HepG2 (cell line): Measurements from ENCODE around the gene CRTAC1. TPM values are rescaled to one million over a fixed set of nuclear protein-coding genes. Genes with fewer than 3 reads are reported as not detected.

ENCODE experiments used
- ATAC-seq: fragments of 200-7000 bp; cut with Tn5 transposase; 3 replicates; pipeline ENCODE4 v1.9.1; 2020; ENCODE audit warnings: mild to moderate bottlenecking, moderate library complexity
- BruUV-seq: library from RNA; stranded (reverse); fragments of 400-500 nt; replicated peaks from 2 replicates; lab custom pipeline; 2021; lab: Mats Ljungman, UMichigan
- CTCF ChIA-PET: fragments of 300-600 bp; formaldehyde crosslinking; extraction: SDS; loops from one replicate; lab custom pipeline; 2021; ENCODE audit warnings: low total read pairs, inconsistent platforms, low intra/inter-chr PET ratio; lab: Yijun Ruan, JAX
- POLR2A ChIA-PET: fragments of 350-600 bp; sonication (Branson Sonifier 250); formaldehyde crosslinking; loops from one replicate; lab custom pipeline; 2020; ENCODE audit warnings: antibody characterized with exemption, inconsistent platforms; lab: Yijun Ruan, JAX
- DNase-seq: peaks from one replicate; pipeline ENCODE4 v3.0.0-alpha.2; 2015; ENCODE audit warnings: low spot score
- FAIRE-seq: peaks from 3 replicates; lab custom pipeline; 2011; peaks lifted over from hg19 to GRCh38; lab: Jason Lieb, UNC
- H2AFZ ChIP-seq: one replicate; pipeline ENCODE4 v1.6.1; 2011; ENCODE audit warnings: low read length, inconsistent platforms
- H3K27ac ChIP-seq: fragments of 300-600 bp; 3 replicates; pipeline ENCODE4 v1.8.0; 2011; ENCODE audit warnings: mixed run types, mild to moderate bottlenecking, mixed read lengths, low read length, inconsistent platforms; ENCODE audit not compliant: insufficient read depth; ENCODE audit errors: extremely low read length
- H3K27me3 ChIP-seq, 2 experiments: fragments of 200-600 bp in 1 of 2; 2 replicates in 1 of 2; 3 replicates in 1 of 2; pipeline versions ENCODE4 v1.6.0 to v1.8.0; 2011; ENCODE audit warnings: low read length in 2 of 2, mild to moderate bottlenecking in 2 of 2, moderate library complexity in 2 of 2, inconsistent platforms in 1 of 2; ENCODE audit not compliant: insufficient read depth in 2 of 2, control insufficient read depth in 1 of 2
- H3K36me3 ChIP-seq, 2 experiments: fragments of 200-600 bp in 1 of 2; replicated peaks in 1 of 2; 2 replicates in 1 of 2; 3 replicates in 1 of 2; pipeline versions ENCODE4 v1.5.1 to v1.8.0; 2011; ENCODE audit warnings: low read length in 2 of 2, inconsistent platforms in 1 of 2; ENCODE audit not compliant: insufficient read depth in 2 of 2, control insufficient read depth in 1 of 2
- H3K4me1 ChIP-seq: 2 replicates; pipeline ENCODE4 v1.5.1; 2012; ENCODE audit warnings: low read length, inconsistent platforms; ENCODE audit not compliant: insufficient read depth
- H3K4me2 ChIP-seq: 2 replicates; pipeline ENCODE4 v1.6.0; 2011; ENCODE audit warnings: low read depth, low read length, inconsistent platforms
- H3K4me3 ChIP-seq, 3 experiments: fragments of 200-600 bp in 1 of 3; sonication (generic), shearing (Covaris generic) in 1 of 3; replicated peaks in 1 of 3; 2 replicates each; pipeline ENCODE4 v1.5.1; 2011 to 2016; ENCODE audit warnings: low read length in 3 of 3, inconsistent platforms in 2 of 3, low read depth in 2 of 3, mild to moderate bottlenecking in 2 of 3, control low read depth in 1 of 3, mixed read lengths in 1 of 3; ENCODE audit not compliant: insufficient read depth in 1 of 3
- H3K79me2 ChIP-seq: one replicate; pipeline ENCODE4 v1.6.1; 2011; ENCODE audit warnings: low read length, inconsistent platforms; ENCODE audit not compliant: insufficient read depth
- H3K9ac ChIP-seq: 2 replicates; pipeline ENCODE4 v1.6.0; 2011; ENCODE audit warnings: mild to moderate bottlenecking, low read depth, low read length, inconsistent platforms; ENCODE audit not compliant: insufficient read depth
- H3K9me3 ChIP-seq: 2 replicates; pipeline ENCODE4 v1.5.1; 2012; ENCODE audit warnings: mild to moderate bottlenecking, low read length
- H4K20me1 ChIP-seq: 2 replicates; pipeline ENCODE4 v1.6.0; 2011; ENCODE audit warnings: inconsistent platforms, mild to moderate bottlenecking, low read length, moderate library complexity; ENCODE audit not compliant: insufficient read depth
- BCL6 ChIP-seq: IDR thresholded peaks from 2 replicates; pipeline ENCODE4 v1.6.1; 2016; ENCODE audit warnings: missing genetic modification reagents, missing compliant biosample characterization
- BRCA1 ChIP-seq: sonication (generic); formaldehyde crosslinking; IDR thresholded peaks from 2 replicates; pipeline ENCODE4 v1.4.0; 2020; ENCODE audit warnings: missing genetic modification reagents
- FOXK1 ChIP-seq: sonication (generic); formaldehyde crosslinking; IDR thresholded peaks from 2 replicates; pipeline ENCODE4 v1.4.0; 2020; ENCODE audit warnings: low read depth, missing genetic modification reagents, borderline replicate concordance
- MIXL1 ChIP-seq: IDR thresholded peaks from 2 replicates; pipeline ENCODE4 v1.6.1; 2016
- PHF21A ChIP-seq: sonication (generic); formaldehyde crosslinking; IDR thresholded peaks from 2 replicates; pipeline ENCODE4 v1.5.0; 2020; ENCODE audit warnings: mild to moderate bottlenecking, missing genetic modification reagents
- RARG ChIP-seq: sonication (generic); formaldehyde crosslinking; IDR thresholded peaks from 2 replicates; pipeline ENCODE4 v1.4.0; 2020; ENCODE audit warnings: low read depth, mild to moderate bottlenecking, missing genetic modification reagents
- RCOR2 ChIP-seq: IDR thresholded peaks from 2 replicates; pipeline ENCODE4 v1.6.1; 2016; ENCODE audit warnings: missing biosample characterization, missing genetic modification reagents
- SIX1 ChIP-seq: sonication (generic); formaldehyde crosslinking; IDR thresholded peaks from 2 replicates; pipeline ENCODE4 v1.4.0; 2020; ENCODE audit warnings: missing genetic modification reagents, borderline replicate concordance
- THRA ChIP-seq: sonication (generic); formaldehyde crosslinking; IDR thresholded peaks from 2 replicates; pipeline ENCODE4 v1.4.0; 2020; ENCODE audit warnings: missing genetic modification reagents, borderline replicate concordance
- ZFP37 ChIP-seq: sonication (generic); formaldehyde crosslinking; IDR thresholded peaks from 2 replicates; pipeline ENCODE4 v1.4.0; 2020; ENCODE audit warnings: missing genetic modification reagents, borderline replicate concordance
- ZFY ChIP-seq: sonication (generic); formaldehyde crosslinking; IDR thresholded peaks from 2 replicates; pipeline ENCODE4 v1.4.0; 2020; ENCODE audit warnings: missing genetic modification reagents
- ZNF160 ChIP-seq: sonication (generic); formaldehyde crosslinking; IDR thresholded peaks from 2 replicates; pipeline ENCODE4 v1.8.0; 2022; ENCODE audit warnings: mild to moderate bottlenecking, inconsistent platforms, missing genetic modification reagents
- ZNF281 ChIP-seq: sonication (generic); formaldehyde crosslinking; IDR thresholded peaks from 2 replicates; pipeline ENCODE4 v1.4.0; 2020; ENCODE audit warnings: missing genetic modification reagents, borderline replicate concordance
- WGBS: methylation state at CpG from one replicate; pipeline ENCODE4 v1.1.6; 2017; ENCODE audit warnings: low lambda C conversion rate; 5-methylcytosine and 5-hydroxymethylcytosine counted together
- in situ Hi-C: cut with HindIII; loops from 2 replicates; pipeline ENCODE4 v1.10.0; 2017; ENCODE audit warnings: low pct_unique_long_range_greater_than_20kb; ENCODE audit not compliant: extremely low pct_ligation_motif_present
- intact Hi-C: fragments of 100-400 bp; cut with micrococcal nuclease; formaldehyde crosslinking; loops from one replicate; pipeline ENCODE4 v1.10.0; 2022; ENCODE audit not compliant: unreplicated experiment
- polyA plus RNA-seq, 8 experiments: library from polyadenylated mRNA; depleted of rRNA in 3 of 8; stranded (reverse) in 7 of 8; unstranded in 1 of 8; fragments of >200 nt; fragmentation: Illumina TruSeq in 4 of 8; extraction: Trizol in 4 of 8; gene quantifications; 2 replicates each; pipeline versions ENCODE4 v1.2.1 to v1.2.3, GENCODE V29; 2011 to 2016; ENCODE audit warnings: low read depth in 4 of 8, missing spikeins in 1 of 8, mixed read lengths in 1 of 8; ENCODE audit not compliant: insufficient read depth in 1 of 8
- total RNA-seq, 5 experiments: library from RNA; depleted of rRNA; stranded (reverse); fragments of >200 nt; fragmentation: Illumina TruSeq; extraction: Trizol; gene quantifications; 2 replicates each; pipeline ENCODE4 v1.2.3, GENCODE V29; 2016; ENCODE audit warnings: low read depth in 1 of 5
- TF ChIP-seq, protein P1 (sequence below): sonication (generic); formaldehyde crosslinking; IDR thresholded peaks from 2 replicates; pipeline ENCODE4 v1.8.0; 2022; ENCODE audit warnings: low read depth, missing genetic modification reagents
- TF ChIP-seq, protein P2 (sequence below): IDR thresholded peaks from 2 replicates; pipeline ENCODE4 v1.6.1; 2016; ENCODE audit warnings: missing genetic modification reagents, missing compliant biosample characterization
- TF ChIP-seq, protein P3 (sequence below): sonication (generic); formaldehyde crosslinking; IDR thresholded peaks from 2 replicates; pipeline ENCODE4 v1.4.0; 2020; ENCODE audit warnings: missing genetic modification reagents, mild to moderate bottlenecking, borderline replicate concordance

Gene CRTAC1
- total and polyA plus RNA-seq, 2 of the 13 experiments (the other 11 are each of a cell fraction or from before 2014, with no cell fraction given) = not detected

GRCh38 chr10:97821308-97822038 lies 208.9 kb downstream of the CRTAC1 start:
- Histone ChIP-seq H4K20me1 (no peaks in the 10 kb centered on the region), H3K4me1 (no peaks in the 10 kb centered on the region), H3K9ac (no peak overlapping the region), H2AFZ (no peak overlapping the region), H3K36me3 (no peaks in the 10 kb centered on the region), H3K4me3 (no peak overlapping the region), H3K27me3 (peaks cover 6 to 46% of the 10 kb centered on the region in 2 experiments; a peak in 4 of 5 replicates), H3K4me2 (no peak overlapping the region), H3K79me2 (no peaks in the 10 kb centered on the region), H3K9me3 (no peaks in the 10 kb centered on the region), H3K27ac (no peak overlapping the region)
- DNase-seq (no peak), ATAC-seq (no peak), FAIRE-seq (no peak)
- WGBS = 41% methylated on average over 8 of the region's 9 CpGs
- ChIA-PET POLR2A (no interaction called here), CTCF (no interaction called here)
- in situ Hi-C loops (no loop called here), intact Hi-C loops (no loop called here)
- no TSS peak for BruUV-seq
- TF ChIP-seq BRCA1 (CRISPR knock-in tag) = no peak
- TF ChIP-seq BCL6 (CRISPR knock-in tag) = no peak
- no peak for TF ChIP-seq ZFY
- TF ChIP-seq, protein P1, sequence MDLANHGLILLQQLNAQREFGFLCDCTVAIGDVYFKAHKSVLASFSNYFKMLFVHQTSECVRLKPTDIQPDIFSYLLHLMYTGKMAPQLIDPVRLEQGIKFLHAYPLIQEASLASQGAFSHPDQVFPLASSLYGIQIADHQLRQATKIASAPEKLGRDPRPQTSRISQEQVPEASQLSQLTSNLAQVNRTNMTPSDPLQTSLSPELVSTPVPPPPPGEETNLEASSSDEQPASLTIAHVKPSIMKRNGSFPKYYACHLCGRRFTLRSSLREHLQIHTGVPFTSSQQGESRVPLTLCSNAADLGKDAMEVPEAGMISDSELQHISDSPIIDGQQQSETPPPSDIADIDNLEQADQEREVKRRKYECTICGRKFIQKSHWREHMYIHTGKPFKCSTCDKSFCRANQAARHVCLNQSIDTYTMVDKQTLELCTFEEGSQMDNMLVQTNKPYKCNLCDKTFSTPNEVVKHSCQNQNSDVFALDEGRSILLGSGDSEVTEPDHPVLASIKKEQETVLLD (CRISPR knock-in tag) = no peak
- no peak for TF ChIP-seq SIX1 (CRISPR knock-in tag)
- no peak for TF ChIP-seq RCOR2 (CRISPR knock-in tag)
- TF ChIP-seq THRA = no peak
- TF ChIP-seq, protein P2, sequence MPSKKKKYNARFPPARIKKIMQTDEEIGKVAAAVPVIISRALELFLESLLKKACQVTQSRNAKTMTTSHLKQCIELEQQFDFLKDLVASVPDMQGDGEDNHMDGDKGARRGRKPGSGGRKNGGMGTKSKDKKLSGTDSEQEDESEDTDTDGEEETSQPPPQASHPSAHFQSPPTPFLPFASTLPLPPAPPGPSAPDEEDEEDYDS = no peak
- TF ChIP-seq PHF21A = no peak
- no peak for TF ChIP-seq MIXL1 (CRISPR knock-in tag)
- no peak for TF ChIP-seq ZFP37 (CRISPR knock-in tag)
- TF ChIP-seq FOXK1 (CRISPR knock-in tag) = no peak
- TF ChIP-seq ZNF160 = no peak
- TF ChIP-seq, protein P3, sequence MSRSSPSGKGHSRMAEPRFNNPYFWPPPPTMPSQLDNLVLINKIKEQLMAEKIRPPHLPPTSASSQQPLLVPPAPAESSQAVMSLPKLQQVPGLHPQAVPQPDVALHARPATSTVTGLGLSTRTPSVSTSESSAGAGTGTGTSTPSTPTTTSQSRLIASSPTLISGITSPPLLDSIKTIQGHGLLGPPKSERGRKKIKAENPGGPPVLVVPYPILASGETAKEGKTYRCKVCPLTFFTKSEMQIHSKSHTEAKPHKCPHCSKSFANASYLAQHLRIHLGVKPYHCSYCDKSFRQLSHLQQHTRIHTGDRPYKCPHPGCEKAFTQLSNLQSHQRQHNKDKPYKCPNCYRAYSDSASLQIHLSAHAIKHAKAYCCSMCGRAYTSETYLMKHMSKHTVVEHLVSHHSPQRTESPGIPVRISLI (CRISPR knock-in tag) = no peak
- TF ChIP-seq RARG (CRISPR knock-in tag) = no peak
- no peak for TF ChIP-seq ZNF281 (CRISPR knock-in tag)
